GM12878 (cell line): ENCODE measurements around the gene ZBTB48. TPM values are rescaled to one million over a fixed set of nuclear protein-coding genes. Genes with fewer than 3 reads are reported as not detected.

Source experiments
- ATAC-seq: fragments of 200-7000 bp; cut with Tn5 transposase; 3 replicates; pipeline ENCODE4 v1.9.1; 2020; ENCODE audit warnings: mild to moderate bottlenecking, moderate library complexity
- BruUV-seq: library from RNA; stranded (reverse); fragments of 400-500 nt; replicated peaks from 2 replicates; lab custom pipeline; 2021; lab: Mats Ljungman, UMichigan
- CTCF ChIA-PET: fragments of 300-600 bp; sonication (Branson Sonifier 250); formaldehyde crosslinking; extraction: SDS; loops from one replicate; lab custom pipeline; 2021; ENCODE audit warnings: inconsistent platforms; lab: Yijun Ruan, JAX
- POLR2A ChIA-PET: fragments of 350-600 bp; formaldehyde crosslinking; extraction: SDS; loops from one replicate; lab custom pipeline; 2021; ENCODE audit warnings: inconsistent platforms; lab: Charles Lee
- RAD21 ChIA-PET: fragments of 300-600 bp; sonication (Branson Sonifier 250); formaldehyde crosslinking; loops from one replicate; lab custom pipeline; 2023; ENCODE audit warnings: antibody characterized with exemption; ENCODE audit not compliant: unreplicated experiment; lab: Charles Lee
- SMC1A ChIA-PET: fragments of 300-600 bp; sonication (Branson Sonifier 250); formaldehyde crosslinking; loops from one replicate; lab custom pipeline; 2023; ENCODE audit not compliant: unreplicated experiment, uncharacterized antibody; lab: Charles Lee
- DNase-seq: peaks from one replicate; pipeline ENCODE4 v3.0.0-alpha.2; 2011; ENCODE audit warnings: low read depth, low spot score
- FAIRE-seq: peaks from 3 replicates; lab custom pipeline; 2011; peaks lifted over from hg19 to GRCh38; lab: Jason Lieb, UNC
- H2AFZ ChIP-seq: 2 replicates; pipeline ENCODE4 v1.6.0; 2011; ENCODE audit warnings: low read depth, low read length, control low read depth; ENCODE audit not compliant: control insufficient read depth
- H3K27ac ChIP-seq: 2 replicates; pipeline ENCODE4 v1.5.1; 2011; ENCODE audit warnings: control low read depth; ENCODE audit not compliant: control insufficient read depth, insufficient read depth
- H3K27me3 ChIP-seq, 2 experiments: replicated peaks in 1 of 2; 2 replicates each; pipeline versions ENCODE4 v1.6.0 to v1.6.1; 2011; ENCODE audit warnings: low read length in 1 of 2; ENCODE audit not compliant: control insufficient read depth in 2 of 2, insufficient read depth in 2 of 2
- H3K36me3 ChIP-seq, 2 experiments: 2 replicates each; pipeline ENCODE4 v1.5.1; 2011; ENCODE audit warnings: low read length in 1 of 2; ENCODE audit not compliant: control insufficient read depth in 2 of 2, insufficient read depth in 2 of 2
- H3K4me1 ChIP-seq: 2 replicates; pipeline ENCODE4 v1.6.1; 2011; ENCODE audit warnings: mild to moderate bottlenecking, low read length, moderate library complexity, mixed read lengths; ENCODE audit not compliant: control insufficient read depth, insufficient read depth
- H3K4me2 ChIP-seq: 2 replicates; pipeline ENCODE4 v1.6.0; 2011; ENCODE audit warnings: control low read depth; ENCODE audit not compliant: control insufficient read depth, insufficient read depth
- H3K4me3 ChIP-seq: fragments of 200-600 bp; sonication (generic); 2 replicates; pipeline ENCODE4 v1.5.1; 2016
- H3K79me2 ChIP-seq: 2 replicates; pipeline ENCODE4 v1.6.0; 2011; ENCODE audit warnings: low read length; ENCODE audit not compliant: control insufficient read depth, insufficient read depth
- H3K9ac ChIP-seq: 2 replicates; pipeline ENCODE4 v1.8.0; 2011; ENCODE audit warnings: low read length, control low read depth, mixed read lengths; ENCODE audit not compliant: control insufficient read depth, insufficient read depth
- H3K9me3 ChIP-seq: replicated peaks from 3 replicates; pipeline ENCODE4 v1.5.1; 2011; ENCODE audit warnings: mild to moderate bottlenecking, low read length; ENCODE audit not compliant: control insufficient read depth, insufficient read depth
- H4K20me1 ChIP-seq: 2 replicates; pipeline ENCODE4 v1.6.0; 2011; ENCODE audit not compliant: control insufficient read depth, insufficient read depth
- BACH1 ChIP-seq: fragments of 450-650 bp; IDR thresholded peaks from 2 replicates; pipeline ENCODE4 v1.6.1; 2017; ENCODE audit warnings: mild to moderate bottlenecking, borderline replicate concordance
- E4F1 ChIP-seq: fragments of 450-650 bp; IDR thresholded peaks from 2 replicates; pipeline ENCODE4 v1.6.1; 2018; ENCODE audit warnings: borderline replicate concordance, mild to moderate bottlenecking; ENCODE audit not compliant: partially characterized antibody
- EZH2 ChIP-seq: IDR thresholded peaks from 2 replicates; pipeline ENCODE4 v1.6.1; 2012; ENCODE audit warnings: low read depth, mild to moderate bottlenecking, control low read depth, inconsistent platforms, low read length, borderline replicate concordance; ENCODE audit not compliant: control insufficient read depth
- GABPA ChIP-seq: IDR thresholded peaks from 2 replicates; pipeline ENCODE4 v1.6.1; 2014; ENCODE audit warnings: antibody characterized with exemption, low read depth, mild to moderate bottlenecking, inconsistent platforms
- GATAD2B ChIP-seq: fragments of 450-650 bp; conservative IDR thresholded peaks from 2 replicates; pipeline ENCODE4 v1.6.1; 2017; ENCODE audit warnings: low read depth, mild to moderate bottlenecking, moderate library complexity
- HSF1 ChIP-seq: fragments of 150-350 bp; IDR thresholded peaks from 2 replicates; pipeline ENCODE4 v1.6.1; 2014; ENCODE audit warnings: mild to moderate bottlenecking, low read depth, low read length
- MEF2A ChIP-seq: IDR thresholded peaks from 2 replicates; pipeline ENCODE4 v1.6.1; 2011; ENCODE audit warnings: low read depth, mild to moderate bottlenecking, low read length, moderate library complexity; ENCODE audit not compliant: insufficient read depth
- NR2F1 ChIP-seq: fragments of 450-650 bp; conservative IDR thresholded peaks from 2 replicates; pipeline ENCODE4 v1.6.1; 2017; ENCODE audit warnings: mild to moderate bottlenecking
- SIX5 ChIP-seq: IDR thresholded peaks from 2 replicates; pipeline ENCODE4 v1.6.1; 2011; ENCODE audit warnings: mild to moderate bottlenecking, low read depth, low read length, moderate library complexity; ENCODE audit not compliant: severe bottlenecking
- TBL1XR1 ChIP-seq: IDR thresholded peaks from 2 replicates; pipeline ENCODE4 v1.6.1; 2012; ENCODE audit warnings: low read depth, low read length, improper control_type of control experiment
- USF1 ChIP-seq: IDR thresholded peaks from 2 replicates; pipeline ENCODE4 v1.6.1; 2011; ENCODE audit warnings: borderline replicate concordance, low read depth, mild to moderate bottlenecking, moderate library complexity, mixed read lengths, low read length; ENCODE audit not compliant: insufficient read depth; ENCODE audit errors: extremely low read length
- WRNIP1 ChIP-seq: IDR thresholded peaks from 2 replicates; pipeline ENCODE4 v1.6.1; 2011; ENCODE audit warnings: low read depth, low read length, improper control_type of control experiment, borderline replicate concordance
- ZBTB33 ChIP-seq: fragments of 450-650 bp; IDR thresholded peaks from 2 replicates; pipeline ENCODE4 v1.6.1; 2017; ENCODE audit warnings: mild to moderate bottlenecking
- WGBS: methylation state at CpG from one replicate; pipeline ENCODE4 v1.1.6; 2016; ENCODE audit warnings: low lambda C conversion rate; ENCODE audit not compliant: insufficient replicate concordance, insufficient coverage; ENCODE audit errors: missing lambda C conversion rate; 5-methylcytosine and 5-hydroxymethylcytosine counted together
- in situ Hi-C: fragments of 300-500 bp; cut with MboI; formaldehyde crosslinking; loops from 9 replicates; pipeline ENCODE4 v1.14.3; 2018; ENCODE audit warnings: mixed read lengths
- intact Hi-C: fragments of 100-400 bp; cut with micrococcal nuclease; formaldehyde crosslinking; loops from one replicate; pipeline ENCODE4 v1.14.2; 2022; ENCODE audit not compliant: unreplicated experiment
- polyA plus RNA-seq, 11 experiments: library from polyadenylated mRNA; depleted of rRNA in 4 of 11; unstranded in 6 of 11; stranded (reverse) in 5 of 11; fragments of >200 nt; fragmentation: Nextera tagmentation in 4 of 11; fragmentation: Illumina TruSeq in 1 of 11; extraction: Ambion mirVana in 4 of 11; extraction: Trizol in 1 of 11; gene quantifications; 1 replicate in 1 of 11; 2 replicates in 10 of 11; pipeline versions ENCODE4 v1.2.1 to v1.2.3, GENCODE V29; 2011 to 2016; ENCODE audit warnings: inconsistent platforms in 2 of 11, missing spikeins in 2 of 11, low read depth in 1 of 11
- total RNA-seq, 4 experiments: library from RNA; depleted of rRNA in 3 of 4; stranded (reverse); fragments of >200 nt in 3 of 4; fragmentation: Illumina TruSeq in 1 of 4; extraction: Trizol in 1 of 4; gene quantifications; 2 replicates each; pipeline versions ENCODE4 v1.2.1 to v1.2.3, GENCODE V29; 2013 to 2021

ZBTB48 gene
- total and polyA plus RNA-seq, 10 of the 15 experiments (the other 5 are each of a cell fraction or from before 2014, with no cell fraction given): 1.00 to 25.3 (median 16.7) TPM

DNA sequence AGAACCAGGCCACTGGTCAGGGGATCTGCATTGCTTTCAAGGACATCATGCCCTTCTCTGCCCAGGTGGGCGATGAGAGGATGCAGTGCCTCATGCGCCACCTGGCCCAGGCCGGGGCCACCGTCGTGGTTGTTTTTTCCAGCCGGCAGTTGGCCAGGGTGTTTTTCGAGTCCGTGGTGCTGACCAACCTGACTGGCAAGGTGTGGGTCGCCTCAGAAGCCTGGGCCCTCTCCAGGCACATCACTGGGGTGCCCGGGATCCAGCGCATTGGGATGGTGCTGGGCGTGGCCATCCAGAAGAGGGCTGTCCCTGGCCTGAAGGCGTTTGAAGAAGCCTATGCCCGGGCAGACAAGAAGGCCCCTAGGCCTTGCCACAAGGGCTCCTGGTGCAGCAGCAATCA, 5.0 kb upstream of the ZBTB48 start:
- no peaks in the 10 kb centered on the region; the same call in 1 of the 3 replicates for H3K9me3 ChIP-seq
- no TSS peak for BruUV-seq
- H3K9ac ChIP-seq: no peak overlapping the region
- H3K36me3 ChIP-seq: no peaks in the 10 kb centered on the region
- H3K79me2 ChIP-seq: no peaks in the 10 kb centered on the region
- ChIA-PET SMC1A (no interaction called here), CTCF (interaction anchor here (2.1 kb wide), 1 partner anchor 20 kb away, joined by 6 read pairs; the partner anchor contains the start of genes NOL9 and TAS1R1), POLR2A (interaction anchor here (0.7 kb wide), 1 partner anchor 224 kb away, joined by 3 read pairs; no protein-coding TSS in a partner anchor), RAD21 (no interaction called here)
- H3K27ac ChIP-seq: no peak overlapping the region
- no peaks in the 10 kb centered on the region for H4K20me1 ChIP-seq
- no peak overlapping the region for H2AFZ ChIP-seq
- TF ChIP-seq HSF1 (no peak), E4F1 (no peak), MEF2A (no peak), ZBTB33 (no peak), SIX5 (no peak), NR2F1 (no peak), USF1 (no peak), TBL1XR1 (no peak), GABPA (no peak), GATAD2B (no peak), BACH1 (no peak), WRNIP1 (no peak), EZH2 (no peak)
- no peak for ATAC-seq
- DNase-seq: no peak
- intact Hi-C loops: no loop called here
- in situ Hi-C loops: no loop called here
- FAIRE-seq: no peak
- 49% methylated on average over 14 of the region's 14 CpGs for WGBS
- no peak overlapping the region for H3K4me3 ChIP-seq
- no peak overlapping the region for H3K4me2 ChIP-seq
- H3K4me1 ChIP-seq: peaks cover 5% of the 10 kb centered on the region; the same call in 1 of the 2 replicates
- no peaks in the 10 kb centered on the region for H3K27me3 ChIP-seq
